GM12873 (cell line): ENCODE results near the gene PRDM8.

Source experiments
- CTCF ChIP-seq: IDR thresholded peaks from 2 replicates; pipeline ENCODE4 v1.5.1; 2012; ENCODE audit warnings: low read depth, mild to moderate bottlenecking, moderate library complexity, low read length, control low read depth; ENCODE audit not compliant: insufficient read depth; ENCODE audit errors: missing control alignments

PRDM8 gene

GRCh38 chr4:80173841-80174240, 23.5 kb upstream of the PRDM8 start:
- TF ChIP-seq CTCF = no peak

GRCh38 chr4:80178964-80179363, 18.3 kb upstream of the PRDM8 start:
- no peak for TF ChIP-seq CTCF

GRCh38 chr4:80179637-80180161, 17.6 kb upstream of the PRDM8 start:
- no peak for TF ChIP-seq CTCF

- TF ChIP-seq CTCF = no peak
Observed at GRCh38 chr4:80180743-80181142, 16.6 kb upstream of the PRDM8 start.

- no peak for TF ChIP-seq CTCF
Observed at GRCh38 chr4:80182237-80182866, 15.0 kb upstream of the PRDM8 start.

GRCh38 chr4:80183250-80184052, 13.9 kb upstream of the PRDM8 start:
- TF ChIP-seq CTCF = no peak

GRCh38 chr4:80184053-80184824, 13.1 kb upstream of the PRDM8 start:
- TF ChIP-seq CTCF = peak; percentile 90
